ENCODE data around the gene ROMO1. TPM values are rescaled to one million over a fixed set of nuclear protein-coding genes. Genes with fewer than 3 reads are reported as not detected.

ROMO1 gene
- total RNA-seq, 1 donor from 2014 or later = 938 TPM

GRCh38 chr20:35732644-35732982 is 33.4 kb downstream of the ROMO1 start:
- no peak for DNase-seq (ENCODE audit: low read depth)
- no peak for TF ChIP-seq CTCF (conservative IDR thresholded peaks at IDR 0.05; ENCODE audit: low read depth, low read length)
- no peak overlapping the region for H3K4me3 ChIP-seq (ENCODE audit: low read depth, low read length)

- H3K4me3 ChIP-seq (ENCODE audit: low read depth, low read length) = no peak overlapping the region
- no peak for TF ChIP-seq CTCF (conservative IDR thresholded peaks at IDR 0.05; ENCODE audit: low read depth, low read length)
- DNase-seq (ENCODE audit: low read depth) = no peak
Measured at GRCh38 chr20:35734374-35734773, 35.2 kb downstream of the ROMO1 start.

GRCh38 chr20:35734777-35735649 is 35.8 kb downstream of the ROMO1 start:
- TF ChIP-seq CTCF (conservative IDR thresholded peaks at IDR 0.05; ENCODE audit: low read depth, low read length) = no peak
- DNase-seq (ENCODE audit: low read depth) = no peak

GRCh38 chr20:35735826-35736470 is 36.7 kb downstream of the ROMO1 start:
- no peak for DNase-seq (ENCODE audit: low read depth)
- no peak overlapping the region for H3K4me3 ChIP-seq (ENCODE audit: low read depth, low read length)
- no peak for TF ChIP-seq CTCF (conservative IDR thresholded peaks at IDR 0.05; ENCODE audit: low read depth, low read length)

More at GRCh38 chr20:35734777-35735649, 35.8 kb downstream of the ROMO1 start:
- H3K4me3 ChIP-seq (ENCODE audit: low read depth, low read length) = no peak overlapping the region

GRCh38 chr20:35737865-35738333 is 38.7 kb downstream of the ROMO1 start:
- no peak for DNase-seq (ENCODE audit: low read depth)
- TF ChIP-seq CTCF (conservative IDR thresholded peaks at IDR 0.05; ENCODE audit: low read depth, low read length) = no peak
- no peak overlapping the region for H3K4me3 ChIP-seq (ENCODE audit: low read depth, low read length)

- no peak for DNase-seq (ENCODE audit: low read depth)
- TF ChIP-seq CTCF (conservative IDR thresholded peaks at IDR 0.05; ENCODE audit: low read depth, low read length) = no peak
- peak overlapping the region; percentile 9 for H3K4me3 ChIP-seq (ENCODE audit: low read depth, low read length)
Measured at GRCh38 chr20:35738410-35739179, 39.4 kb downstream of the ROMO1 start.
